GM19468 (cell line): Measurements from ENCODE around the gene FRMD4B.

Experiments
- ATAC-seq: cut with Tn5 transposase; IDR thresholded peaks from one replicate; pipeline ENCODE4 v1.9.1; 2021; ENCODE audit warnings: mild to moderate bottlenecking, moderate library complexity, moderate number of reproducible peaks; ENCODE audit not compliant: unreplicated experiment; ENCODE audit errors: extremely low read depth

FRMD4B gene

DNA sequence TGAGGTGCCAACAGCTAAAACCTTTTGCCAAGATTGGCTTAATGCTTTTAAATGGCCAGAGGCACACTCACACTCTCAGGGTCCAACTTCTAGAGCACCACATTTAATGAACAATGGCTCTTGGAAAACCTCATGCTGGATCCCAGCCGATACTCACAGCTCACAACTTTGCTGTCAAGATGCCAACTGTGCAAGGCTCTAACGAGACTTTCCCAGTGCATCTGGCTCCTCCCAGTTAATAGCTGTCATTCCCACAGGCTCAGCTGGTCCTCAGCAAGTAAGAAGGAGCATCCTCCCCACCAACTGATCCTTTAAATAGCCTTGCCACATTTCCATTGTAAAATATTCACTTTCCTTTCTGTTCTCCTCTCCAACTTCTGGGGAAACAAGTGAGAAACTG lies 20.3 kb upstream of the FRMD4B start:
- no peak for ATAC-seq

DNA sequence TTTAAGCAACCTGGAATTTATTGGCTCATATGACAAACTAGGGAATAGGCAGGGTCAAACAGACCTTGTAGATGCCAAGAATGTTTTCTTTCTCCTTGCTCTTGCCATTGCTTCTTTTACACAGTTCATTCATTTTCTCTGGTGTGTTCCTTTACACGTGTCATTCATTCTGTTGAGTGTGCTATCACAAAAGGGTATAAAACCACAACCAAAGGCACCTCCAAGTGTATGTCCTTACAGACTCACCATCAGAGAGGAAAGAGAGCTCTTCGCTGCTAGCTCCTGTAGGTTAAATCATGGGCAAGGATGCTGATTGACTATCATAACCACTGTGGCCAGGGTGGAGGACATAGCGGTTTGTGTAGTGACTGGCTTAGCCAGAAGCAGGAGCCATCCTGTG lies 19.2 kb upstream of the FRMD4B start:
- ATAC-seq = no peak

DNA sequence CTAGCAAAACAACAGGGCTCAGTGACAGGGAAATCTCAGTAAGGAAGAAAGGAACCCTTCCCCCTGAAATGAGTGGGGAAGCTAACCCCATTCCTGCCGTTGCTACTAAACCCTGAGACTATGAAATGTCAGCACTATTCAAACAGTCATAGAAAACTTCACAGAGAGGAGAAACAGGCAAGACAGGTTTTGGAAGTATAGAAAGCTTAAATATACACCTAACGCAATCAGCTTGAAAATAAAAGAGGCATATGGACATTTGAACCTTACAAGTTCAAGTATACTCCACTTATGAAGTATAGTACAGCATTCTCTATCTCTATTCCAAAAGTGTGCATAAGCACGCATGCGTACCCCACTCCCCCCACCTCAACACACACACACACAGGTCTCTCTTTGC lies 17.6 kb upstream of the FRMD4B start:
- no peak for ATAC-seq

DNA sequence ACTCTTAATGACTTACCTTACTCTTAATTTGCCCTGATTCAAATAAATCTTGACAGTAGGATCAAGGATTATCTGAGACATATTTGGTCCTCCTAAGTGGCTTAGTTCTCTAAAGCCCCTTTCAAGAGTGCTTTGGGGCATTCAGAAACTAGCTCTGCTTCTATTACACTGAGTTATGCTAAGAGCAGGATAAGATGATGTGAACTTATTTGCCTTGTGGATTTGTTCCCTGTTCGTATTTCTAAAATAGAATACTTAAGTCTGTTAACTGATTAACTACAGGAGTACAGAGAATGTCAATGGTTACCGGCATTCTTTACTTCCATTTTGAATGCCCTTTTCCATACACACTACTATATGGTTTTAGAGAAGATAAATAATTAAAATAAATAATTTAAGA lies 14.8 kb upstream of the FRMD4B start:
- ATAC-seq = no peak

DNA sequence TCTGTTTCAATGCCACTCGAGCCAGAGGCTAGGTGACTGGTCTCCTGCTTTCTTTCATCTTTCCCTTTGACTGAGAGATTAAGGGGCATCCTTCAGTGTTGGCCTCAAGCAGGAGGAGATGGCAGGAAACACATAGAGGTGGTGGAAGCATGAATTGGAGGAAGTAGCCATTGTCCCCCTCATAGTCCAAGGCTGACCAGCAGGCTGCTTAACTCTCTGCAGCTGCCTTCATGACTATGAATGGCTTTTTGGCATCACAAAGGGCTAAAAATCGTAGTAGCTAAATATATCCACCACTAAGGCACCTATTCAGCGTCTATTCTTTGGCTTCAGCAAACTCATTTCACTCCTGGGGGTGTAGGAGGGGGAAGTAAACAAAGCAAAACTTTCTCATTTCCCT lies 7.0 kb upstream of the FRMD4B start:
- no peak for ATAC-seq

DNA sequence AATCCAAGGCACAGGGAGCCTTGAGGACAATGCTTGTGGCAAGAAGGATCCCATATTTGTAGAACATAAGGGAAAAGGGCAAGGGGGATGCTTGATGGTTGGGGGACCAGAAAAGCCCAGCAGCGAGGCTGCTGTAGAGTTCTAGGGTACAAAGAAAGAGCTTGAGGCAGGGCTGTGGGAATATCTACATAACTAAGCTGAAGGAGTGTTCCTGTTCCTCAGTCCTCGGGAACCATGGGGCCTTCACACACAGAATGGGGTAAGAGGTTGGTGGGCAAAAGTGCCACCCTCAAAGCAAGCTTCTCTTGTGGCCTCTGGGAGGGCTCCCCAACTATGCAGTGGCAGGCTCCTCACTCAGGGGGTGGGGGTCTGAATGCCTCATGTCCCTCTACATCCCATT lies 6.5 kb upstream of the FRMD4B start:
- ATAC-seq = no peak

DNA sequence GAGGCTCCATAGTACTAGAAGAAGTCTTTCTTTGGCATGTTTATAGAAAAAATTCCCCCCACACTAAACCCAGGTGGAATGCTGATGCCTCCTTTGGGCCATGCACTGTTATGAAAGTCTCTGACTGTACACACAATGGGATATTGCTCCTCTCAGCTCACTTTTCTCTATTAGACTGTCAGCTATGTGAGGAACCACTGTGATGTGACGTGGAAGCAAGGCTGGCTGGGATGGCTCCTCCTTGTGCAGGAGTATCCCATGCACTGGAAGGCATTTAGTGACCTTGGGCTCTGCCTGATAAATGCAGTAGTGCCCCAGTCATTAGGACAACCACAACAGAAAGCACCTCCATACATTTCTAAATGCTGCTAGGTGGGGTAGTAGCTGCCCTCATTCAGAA lies 5.7 kb upstream of the FRMD4B start:
- ATAC-seq = no peak

DNA sequence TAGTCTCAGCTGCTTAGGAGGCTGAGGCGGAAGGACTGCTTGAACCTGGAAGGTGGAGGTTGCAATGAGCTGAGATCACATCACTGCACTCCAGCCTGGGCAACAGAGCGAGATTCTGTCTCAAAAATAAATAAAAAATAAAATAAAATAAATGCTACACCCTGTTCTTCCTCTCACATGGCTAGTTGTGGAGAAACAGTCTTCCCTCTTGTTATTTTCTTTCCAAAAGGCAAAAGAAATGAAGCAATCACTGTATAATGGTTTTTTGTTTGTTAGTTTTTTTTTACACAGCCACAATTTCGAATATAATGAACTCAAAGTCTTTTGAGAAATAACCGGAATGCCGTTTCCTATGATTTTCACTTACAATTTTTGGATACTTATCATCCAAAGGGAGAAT lies 4.9 kb upstream of the FRMD4B start:
- no peak for ATAC-seq

DNA sequence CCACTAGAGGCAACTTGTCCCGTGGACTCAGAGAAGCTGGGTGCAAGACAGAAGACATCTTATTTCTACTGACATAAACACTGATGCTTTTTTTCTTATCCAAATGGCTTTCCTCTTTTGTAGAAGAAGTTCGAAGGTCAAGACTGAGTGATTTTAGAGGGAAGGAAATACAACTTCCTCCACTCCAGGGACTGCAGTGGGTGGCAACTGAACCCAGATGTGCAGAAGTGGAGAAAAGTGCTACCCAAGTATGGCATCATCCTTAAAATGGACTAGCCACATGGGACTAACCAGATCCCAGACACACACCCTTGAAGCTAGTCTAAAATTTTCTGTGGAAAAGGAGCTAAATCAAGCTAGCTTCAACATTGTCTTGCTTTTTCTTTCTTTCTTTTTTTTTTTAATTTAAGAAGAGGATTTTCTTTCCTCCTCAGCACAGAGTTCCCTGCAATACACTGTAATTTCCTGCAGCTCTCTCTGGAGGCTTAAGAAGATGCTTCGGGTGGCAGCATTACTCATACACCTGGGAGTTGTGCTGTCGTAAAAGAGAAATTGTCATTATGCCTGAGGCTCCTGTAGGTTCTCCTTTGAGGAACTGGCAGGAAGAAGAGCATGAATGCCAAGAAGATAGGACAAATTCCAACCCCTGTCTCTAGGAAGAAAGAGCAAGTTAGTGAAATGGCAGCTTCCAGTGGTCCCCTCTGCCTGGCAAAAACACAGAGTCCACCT lies 3.8 kb upstream of the FRMD4B start:
- ATAC-seq = no peak

DNA sequence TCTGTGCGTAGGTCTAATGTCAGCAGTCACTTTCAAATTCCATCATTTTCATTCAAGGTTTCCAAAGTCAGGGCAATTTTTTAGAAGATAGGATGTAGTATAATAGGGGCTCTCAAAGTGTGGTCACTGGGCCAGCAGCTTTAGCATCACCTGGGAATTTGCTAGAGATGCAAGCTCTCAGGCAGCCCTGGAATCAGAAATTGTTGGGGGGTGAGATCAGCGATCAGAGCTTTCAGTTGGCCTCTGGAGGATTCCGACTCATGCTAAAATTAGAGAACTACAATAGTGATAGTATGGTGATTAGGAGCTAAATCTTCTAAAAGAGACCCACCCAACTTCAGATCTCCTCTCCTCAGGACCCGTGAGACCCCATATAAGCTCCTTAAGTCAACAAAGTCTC lies 2.4 kb upstream of the FRMD4B start:
- ATAC-seq = no peak

DNA sequence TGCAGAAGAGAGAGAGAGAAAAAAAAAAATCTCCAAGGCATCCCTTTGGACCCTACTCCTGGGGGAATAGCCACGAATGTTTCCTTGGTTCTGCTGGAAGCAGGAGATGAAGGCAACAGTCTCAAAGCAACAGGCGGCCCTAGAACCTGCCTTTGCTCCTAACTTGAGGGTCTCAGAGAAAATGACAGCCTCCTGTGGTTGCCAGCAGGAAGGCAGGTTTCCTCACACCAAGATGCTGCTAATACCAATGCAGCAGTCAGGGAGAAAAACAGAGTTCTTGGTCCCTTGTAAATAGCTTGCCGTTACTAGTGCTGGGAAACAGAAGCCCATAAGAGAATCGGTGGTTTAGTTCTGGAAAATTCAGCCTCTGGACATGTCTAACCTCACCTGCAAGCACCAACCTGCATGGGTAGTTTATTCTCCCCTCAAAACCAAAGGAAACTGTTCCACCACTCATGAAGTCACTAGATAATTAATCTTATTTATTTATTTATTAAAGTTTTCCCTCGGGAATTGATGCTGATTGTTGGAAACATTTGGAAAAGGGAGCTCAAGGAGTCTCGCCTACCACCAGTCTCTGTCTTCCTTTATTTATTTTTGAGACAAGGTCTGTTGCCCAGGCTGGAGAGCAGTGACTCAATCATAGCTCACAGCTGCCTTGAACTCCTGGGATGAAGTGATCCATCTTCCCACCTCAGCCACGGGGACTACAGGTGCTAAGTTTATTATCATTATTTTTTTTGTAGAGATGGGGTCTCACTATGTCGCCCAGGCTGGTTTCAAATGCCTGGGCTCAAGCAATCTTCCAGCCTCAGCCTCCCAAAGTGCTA lies 883 bp upstream of the FRMD4B start:
- no peak for ATAC-seq

DNA sequence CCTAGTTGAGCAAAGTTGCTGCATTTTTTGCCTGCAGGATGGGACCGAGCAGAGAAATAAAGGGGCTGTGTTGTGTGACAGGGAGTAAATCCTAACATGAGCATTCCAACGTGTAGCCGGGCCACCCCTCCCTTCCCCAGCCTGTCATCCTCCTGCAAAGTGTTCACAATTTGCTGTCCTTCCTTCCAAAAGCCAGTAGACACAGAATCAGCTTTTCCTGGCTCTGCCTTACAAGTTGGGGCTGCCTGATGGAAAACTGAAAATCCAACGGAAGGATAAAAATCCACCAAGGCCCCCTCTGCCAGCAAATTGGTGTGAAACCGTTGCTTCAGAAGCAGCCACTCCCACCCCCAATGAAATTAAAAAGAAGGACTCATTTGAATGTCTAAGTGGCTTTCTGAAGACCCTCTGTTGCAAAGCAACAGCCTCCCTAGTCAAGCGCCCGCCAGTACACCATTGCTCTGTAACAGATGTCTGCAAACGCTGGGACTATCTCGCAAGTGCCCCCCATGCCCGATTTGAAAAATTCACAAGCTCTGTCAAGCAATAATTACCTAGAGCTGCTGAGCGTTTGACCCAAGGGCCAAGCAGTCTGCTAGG lies 665 bp downstream of the FRMD4B start:
- no peak for ATAC-seq

DNA sequence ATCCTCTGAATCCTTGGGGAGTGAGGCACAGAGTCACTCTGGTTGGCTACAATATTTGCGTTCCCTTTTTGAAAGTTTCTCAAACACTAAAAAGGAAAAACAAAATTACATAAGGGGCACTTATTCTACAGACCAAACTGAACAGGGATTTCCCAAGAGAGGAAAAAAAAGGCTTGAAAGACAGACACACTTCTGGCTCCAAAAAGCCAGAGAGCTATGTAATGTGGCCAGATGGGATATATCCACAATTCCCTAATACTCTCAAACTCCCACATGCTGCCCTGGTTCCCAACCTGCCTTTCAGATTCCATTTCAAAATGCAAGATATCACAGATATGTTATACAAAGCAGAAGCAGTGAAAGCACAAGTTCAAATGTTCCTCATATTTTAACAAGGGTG lies 1.6 kb downstream of the FRMD4B start:
- ATAC-seq = no peak

DNA sequence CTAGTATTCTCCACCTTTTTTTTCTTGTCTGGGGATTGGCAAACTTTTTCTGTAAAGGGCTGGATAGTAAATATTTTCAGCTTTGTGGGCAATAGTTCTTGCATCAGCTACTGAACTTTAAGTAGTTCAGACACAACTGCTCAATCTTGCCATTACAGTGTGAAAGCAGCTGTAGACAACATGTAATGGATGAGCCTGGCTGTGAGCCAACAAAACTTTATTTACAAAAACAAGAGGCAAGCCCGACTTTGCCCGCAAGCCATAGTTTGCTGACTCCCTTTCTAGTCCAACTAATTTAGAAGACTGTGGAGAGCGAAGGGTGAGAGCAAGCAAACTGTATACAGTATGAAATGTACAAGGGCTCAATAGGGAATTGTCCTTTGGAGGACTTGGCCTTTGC lies 6.2 kb downstream of the FRMD4B start:
- no peak for ATAC-seq

DNA sequence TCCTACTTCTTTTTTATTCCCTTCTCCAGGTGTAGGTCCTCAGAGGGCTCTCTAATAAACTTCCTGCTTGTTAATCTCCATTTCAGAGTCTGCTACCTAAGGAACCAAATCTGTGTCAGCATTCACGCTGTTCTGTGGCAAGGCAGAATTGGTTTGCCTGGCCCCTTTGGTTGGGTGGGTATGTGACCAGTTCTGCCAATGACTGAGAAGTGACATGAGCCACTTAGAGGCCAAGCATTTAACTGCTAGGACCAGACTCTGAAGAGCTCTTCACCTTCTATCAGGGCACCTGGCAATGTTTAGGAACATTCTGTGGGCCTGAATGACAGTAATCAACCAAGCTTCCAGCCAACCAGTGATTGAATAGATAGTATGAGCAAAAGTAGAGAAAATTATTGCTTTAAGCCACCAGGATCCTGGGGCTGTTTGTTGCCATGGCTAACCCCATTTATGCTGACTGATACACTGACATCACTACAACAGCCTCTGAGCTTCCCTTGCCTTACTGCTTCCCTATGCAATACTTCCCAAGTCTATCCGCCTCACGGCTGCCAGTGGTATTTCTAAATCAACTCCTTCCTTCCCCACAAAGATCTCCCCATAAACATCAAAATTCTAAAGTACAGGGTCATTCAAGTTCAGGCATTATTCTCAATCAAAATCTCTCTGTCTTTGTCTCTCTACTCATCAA lies 7.6 kb downstream of the FRMD4B start:
- ATAC-seq = no peak

DNA sequence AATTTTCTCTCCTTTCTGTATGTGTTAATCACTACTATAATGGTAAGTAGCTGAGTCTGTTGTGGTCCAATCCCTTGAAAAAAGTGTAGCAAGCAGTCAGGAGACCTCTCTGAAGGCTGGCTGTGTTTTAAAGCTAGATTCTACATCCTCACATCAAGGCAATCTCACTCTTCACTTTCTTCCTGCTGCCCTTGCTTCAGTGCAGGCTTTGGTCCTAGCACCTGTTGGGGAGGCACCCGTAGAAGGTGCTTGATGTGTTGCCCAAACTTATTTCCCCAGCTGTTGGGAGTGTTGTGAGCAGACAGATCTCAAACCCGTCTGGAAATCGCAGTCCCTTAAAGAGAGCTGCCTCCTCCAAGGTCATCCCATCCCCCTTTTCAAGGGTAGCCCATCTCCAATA lies 8.6 kb downstream of the FRMD4B start:
- no peak for ATAC-seq

DNA sequence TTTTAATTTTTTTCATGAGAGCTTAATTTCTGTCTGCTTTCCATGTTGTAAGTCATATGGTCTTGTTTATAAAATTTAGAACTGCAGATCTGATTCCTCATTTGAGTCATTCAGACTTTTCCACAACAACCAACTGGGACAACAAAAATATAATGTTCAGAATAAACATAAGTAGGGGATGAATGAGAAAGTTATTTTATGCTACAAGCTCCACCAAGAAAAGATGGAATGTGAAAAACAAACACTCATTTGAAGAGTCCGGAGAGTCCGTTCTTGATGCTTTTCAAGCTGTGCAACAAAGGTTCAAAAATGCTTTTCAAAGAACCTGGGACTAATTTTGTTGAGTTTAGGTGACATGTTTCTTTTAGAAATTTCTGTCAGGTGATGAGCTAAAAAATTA lies 9.2 kb downstream of the FRMD4B start:
- no peak for ATAC-seq

DNA sequence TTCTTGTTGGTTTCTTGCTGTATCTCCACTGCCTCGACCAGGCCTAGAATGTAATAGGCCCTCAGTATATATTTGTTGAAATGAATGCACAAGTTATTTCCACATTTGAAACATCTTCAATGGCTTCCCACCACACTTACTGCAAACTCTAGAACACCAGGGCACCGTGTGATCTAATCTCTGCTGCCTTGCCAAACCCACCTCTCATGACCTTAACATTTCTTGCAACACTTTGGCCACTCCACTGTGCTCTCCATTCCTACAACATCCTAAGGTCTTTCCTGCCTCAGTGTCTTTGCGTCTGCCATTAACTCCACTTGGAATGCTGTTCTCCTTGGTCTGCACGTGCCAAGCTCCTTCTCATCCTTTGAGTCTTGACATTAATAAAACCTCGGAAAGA lies 14.1 kb downstream of the FRMD4B start:
- ATAC-seq = no peak

DNA sequence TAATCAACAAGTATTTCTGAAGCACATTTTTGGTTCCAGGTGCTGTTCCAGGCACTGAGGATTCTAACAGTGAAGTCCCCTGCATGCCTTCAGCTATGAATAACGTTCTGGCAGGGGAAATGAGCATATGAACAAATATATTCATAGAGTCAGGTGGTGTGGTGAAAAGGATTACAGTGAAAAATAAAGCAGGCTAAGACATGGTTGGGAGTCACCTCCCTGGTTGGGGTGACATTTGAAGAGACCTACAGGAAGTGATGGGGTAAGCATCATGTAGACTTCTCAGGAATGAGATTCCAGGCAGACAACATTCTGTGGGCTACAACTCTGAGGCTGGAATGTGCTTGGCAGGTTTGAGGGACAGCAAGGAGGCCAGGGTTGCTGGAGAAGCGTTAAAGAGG lies 15.0 kb downstream of the FRMD4B start:
- no peak for ATAC-seq

DNA sequence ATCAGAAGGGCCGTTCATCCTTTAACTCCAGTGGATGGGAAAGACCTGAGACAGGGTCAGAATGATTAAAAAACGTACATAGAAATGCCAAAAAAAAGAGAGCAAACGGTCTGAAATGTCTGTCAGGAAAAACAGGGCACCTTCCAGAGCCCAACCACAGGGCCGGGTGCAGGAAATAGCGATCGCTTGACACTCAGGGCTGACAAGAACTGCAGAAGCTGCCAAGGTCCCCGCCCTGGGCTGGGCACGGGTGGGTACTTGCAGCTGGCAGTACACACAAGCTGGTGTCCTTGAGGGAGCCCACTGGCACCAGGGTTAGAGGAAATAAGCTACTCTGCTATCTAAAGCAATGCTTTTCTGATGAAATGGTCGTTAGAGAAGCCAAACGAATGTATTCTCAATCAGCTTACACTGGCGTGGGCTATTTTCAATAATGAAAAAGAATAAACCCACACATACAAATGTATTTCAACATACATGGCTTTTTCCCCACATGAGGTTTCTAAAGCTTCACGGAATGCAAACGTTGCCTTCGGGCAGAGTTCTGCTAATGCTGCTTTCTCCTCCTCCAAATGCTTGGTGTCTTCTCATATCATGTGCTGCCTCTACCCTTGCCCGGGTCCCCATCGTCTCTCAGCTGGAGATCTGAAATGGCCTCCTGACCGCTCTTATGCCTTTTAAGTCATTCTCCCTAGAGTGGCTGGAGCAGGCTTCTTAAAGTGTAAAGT lies 15.6 kb downstream of the FRMD4B start:
- ATAC-seq = no peak
